ENCODE results near the gene COL8A1. TPM values are rescaled to one million over a fixed set of nuclear protein-coding genes. Genes with fewer than 3 reads are reported as not detected.
A peak's percentile ranks its signal among the peaks of the same experiment; 100 is the strongest.

Gene COL8A1
- total RNA-seq, 1 experiment from 2014 or later, result 22.5 TPM

GRCh38 chr3:99760031-99760430 is 121.6 kb downstream of the COL8A1 start:
- DNase-seq (ENCODE audit: low read depth), result no peak

DNA sequence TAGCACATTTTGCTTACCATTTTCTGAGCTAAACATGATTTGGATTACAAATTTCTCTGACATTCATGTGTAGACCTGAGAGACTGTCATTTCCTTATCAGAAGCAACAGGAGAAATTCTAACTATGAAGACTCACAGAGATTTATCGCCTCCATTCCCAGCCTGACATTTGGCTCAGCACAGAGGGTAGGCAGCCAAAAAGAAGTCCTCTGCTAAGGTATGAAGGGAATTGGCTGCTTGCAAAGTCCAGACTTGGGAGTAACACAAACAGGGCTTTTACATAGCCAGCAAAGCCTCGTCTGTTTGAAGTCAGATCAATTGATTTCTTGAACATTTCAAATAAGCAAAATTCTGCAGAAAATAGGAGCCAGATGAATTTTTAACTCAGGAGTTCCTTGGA is 122.2 kb downstream of the COL8A1 start:
- no peak for DNase-seq (ENCODE audit: low read depth)

- DNase-seq (ENCODE audit: low read depth), result no peak
Observed at GRCh38 chr3:99761415-99762165, 123.2 kb downstream of the COL8A1 start.

DNA sequence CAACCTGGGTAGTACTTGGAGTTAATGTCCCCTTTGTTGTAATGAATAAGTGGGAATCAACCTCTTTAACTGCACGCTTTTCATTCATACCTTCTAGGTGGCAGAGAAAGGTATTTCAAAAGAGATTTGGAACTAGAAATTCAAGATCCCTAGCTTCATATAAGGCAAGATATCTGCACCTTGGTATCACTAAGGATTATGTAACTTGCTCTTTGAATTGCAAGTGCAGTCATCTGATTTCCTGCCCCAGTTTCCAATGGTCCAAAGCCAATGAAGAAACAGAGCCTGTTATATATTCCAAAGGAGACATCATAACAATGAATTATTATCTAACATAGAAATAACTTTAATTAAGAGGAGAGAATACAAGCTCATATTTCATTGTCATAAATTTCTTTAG is 124.5 kb downstream of the COL8A1 start:
- DNase-seq (ENCODE audit: low read depth), result no peak

- no peak for DNase-seq (ENCODE audit: low read depth)
Observed at GRCh38 chr3:99764377-99764776, 126.0 kb downstream of the COL8A1 start.

- DNase-seq (ENCODE audit: low read depth), result no peak
Observed at GRCh38 chr3:99765042-99765942, 126.9 kb downstream of the COL8A1 start.

- no peak for DNase-seq (ENCODE audit: low read depth)
Observed at GRCh38 chr3:99767291-99767690, 128.9 kb downstream of the COL8A1 start.

GRCh38 chr3:99768126-99768525 is 129.7 kb downstream of the COL8A1 start:
- DNase-seq (ENCODE audit: low read depth), result no peak

- no peak for DNase-seq (ENCODE audit: low read depth)
Observed at GRCh38 chr3:99768808-99769501, 130.6 kb downstream of the COL8A1 start.

DNA sequence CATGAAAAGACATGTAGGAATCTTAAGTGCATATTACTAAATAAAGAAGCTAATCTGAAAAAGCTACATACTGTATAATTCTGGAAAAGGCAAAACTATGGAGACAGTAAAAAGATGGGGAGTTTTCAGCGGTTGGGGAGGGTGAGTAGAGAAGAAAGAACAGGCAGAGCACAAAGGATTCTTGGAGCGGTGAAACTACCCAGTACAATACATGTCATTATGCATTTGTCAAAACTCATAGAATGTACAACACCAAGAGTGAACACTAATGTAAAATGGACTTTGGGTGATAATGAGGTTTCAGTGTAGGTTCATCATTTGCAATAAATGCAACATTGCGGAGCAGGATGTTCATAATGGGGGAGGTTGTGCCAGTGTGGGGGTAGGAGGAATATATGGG is 133.8 kb downstream of the COL8A1 start:
- no peak for DNase-seq (ENCODE audit: low read depth)

GRCh38 chr3:99772671-99773070 is 134.3 kb downstream of the COL8A1 start:
- DNase-seq (ENCODE audit: low read depth), result no peak

DNA sequence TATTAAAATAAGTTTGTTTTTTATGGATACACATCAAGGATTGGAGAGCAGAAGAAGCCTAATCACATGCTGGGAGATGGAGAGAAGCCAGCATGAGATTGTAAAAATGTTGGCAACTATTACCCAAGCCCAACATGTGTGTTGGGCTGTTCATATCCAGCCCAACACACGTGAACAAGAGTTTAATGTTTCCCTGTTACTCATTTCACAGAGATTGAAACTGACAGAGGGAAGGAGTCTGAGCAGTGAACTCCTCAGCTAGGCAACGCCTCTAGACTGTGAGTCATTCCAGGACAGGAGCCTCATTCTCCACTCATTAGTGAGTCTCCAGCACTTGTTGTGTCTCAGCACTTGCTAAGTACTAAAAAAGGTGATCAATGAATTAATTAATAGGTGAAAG is 136.1 kb downstream of the COL8A1 start:
- peak; percentile 78 for DNase-seq (ENCODE audit: low read depth)

- DNase-seq (ENCODE audit: low read depth), result peak; percentile 96
Observed at GRCh38 chr3:99776516-99777209, 138.3 kb downstream of the COL8A1 start.

DNA sequence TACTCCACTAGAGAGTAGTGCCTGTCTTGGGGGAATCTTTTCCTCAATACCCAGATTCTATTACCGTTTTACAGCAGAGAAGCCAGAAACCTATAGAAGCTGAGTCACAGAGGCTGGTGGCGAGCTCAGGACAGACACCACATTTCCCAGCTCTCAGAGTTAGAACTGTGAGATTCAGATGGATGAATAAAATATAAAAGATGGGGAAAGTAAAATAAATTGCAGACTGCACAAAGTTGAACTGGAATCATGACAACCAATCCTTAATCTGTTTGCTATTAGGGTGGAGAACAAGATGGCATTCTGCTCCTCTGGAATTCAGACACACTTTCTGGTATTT is 138.8 kb downstream of the COL8A1 start:
- DNase-seq (ENCODE audit: low read depth), result no peak

DNA sequence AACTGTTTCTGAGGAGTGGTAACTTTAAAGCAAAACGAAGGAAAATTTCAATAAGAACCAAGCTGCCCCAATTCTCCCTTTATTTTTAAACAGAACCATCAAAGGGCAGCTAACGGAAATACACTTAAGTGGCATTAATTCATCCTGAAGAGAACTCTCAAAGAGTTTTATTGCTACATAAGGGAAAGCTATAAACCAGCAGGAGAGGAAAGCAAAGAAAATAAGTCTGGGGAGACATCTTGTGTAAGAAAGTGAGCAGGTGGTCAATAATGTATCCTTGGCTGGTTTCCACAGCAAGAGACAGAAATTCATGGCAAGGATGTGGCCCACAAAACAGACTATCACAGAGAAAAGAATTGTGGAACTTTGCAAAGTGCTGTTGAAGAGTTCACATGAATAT is 139.3 kb downstream of the COL8A1 start:
- DNase-seq (ENCODE audit: low read depth), result no peak

DNA sequence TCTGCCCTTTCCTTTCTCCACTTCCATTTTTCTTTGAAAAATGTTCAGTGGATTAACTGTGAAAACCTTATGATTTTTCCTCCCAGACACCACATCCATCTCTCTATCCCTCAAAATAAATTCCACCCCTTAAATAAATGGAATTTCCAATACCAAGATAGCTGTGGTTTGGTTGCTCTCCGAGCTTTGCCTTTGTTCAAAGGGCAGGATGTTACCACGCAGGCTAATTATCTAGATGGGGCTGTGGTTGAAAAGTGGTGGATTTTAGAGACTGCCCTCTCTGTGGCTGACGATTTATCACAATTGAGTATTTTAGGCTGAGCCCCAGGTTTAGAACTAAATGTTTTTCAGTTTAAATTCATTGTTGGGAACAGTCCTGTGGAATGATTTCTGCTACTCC is 142.4 kb downstream of the COL8A1 start:
- peak; percentile 90 for DNase-seq (ENCODE audit: low read depth)

GRCh38 chr3:99781761-99782160 is 143.4 kb downstream of the COL8A1 start:
- DNase-seq (ENCODE audit: low read depth), result peak; percentile 21

GRCh38 chr3:99783011-99783573 is 144.7 kb downstream of the COL8A1 start:
- peak; percentile 95 for DNase-seq (ENCODE audit: low read depth)

GRCh38 chr3:99789011-99789721 is 150.8 kb downstream of the COL8A1 start:
- DNase-seq (ENCODE audit: low read depth), result peak; percentile 70

DNA sequence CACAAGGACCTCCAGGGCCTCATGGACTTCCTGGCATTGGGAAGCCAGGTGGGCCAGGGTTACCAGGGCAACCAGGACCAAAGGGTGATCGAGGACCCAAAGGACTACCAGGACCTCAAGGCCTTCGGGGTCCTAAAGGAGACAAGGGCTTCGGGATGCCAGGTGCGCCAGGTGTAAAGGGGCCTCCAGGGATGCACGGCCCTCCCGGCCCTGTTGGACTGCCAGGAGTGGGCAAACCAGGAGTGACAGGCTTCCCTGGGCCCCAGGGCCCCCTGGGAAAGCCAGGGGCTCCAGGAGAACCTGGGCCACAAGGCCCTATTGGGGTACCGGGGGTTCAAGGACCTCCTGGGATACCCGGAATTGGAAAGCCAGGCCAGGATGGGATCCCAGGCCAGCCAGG is 156.1 kb downstream of the COL8A1 start:
- DNase-seq (ENCODE audit: low read depth), result no peak

- DNase-seq (ENCODE audit: low read depth), result no peak
Observed at GRCh38 chr3:99795573-99795972, 157.2 kb downstream of the COL8A1 start.

All from RPMI7951 (cell line).